Calu3 (cell line): ENCODE results near the gene ZNF548. TPM values are rescaled to one million over a fixed set of nuclear protein-coding genes. Genes with fewer than 3 reads are reported as not detected.

ENCODE experiments used
- BruUV-seq: library from RNA; stranded (reverse); fragments of 400-500 nt; replicated peaks from 2 replicates; lab custom pipeline; 2021; lab: Mats Ljungman, UMichigan
- CTCF ChIA-PET: fragments of 300-600 bp; sonication (Branson Sonifier 250); formaldehyde crosslinking; loops from one replicate; lab custom pipeline; 2022; ENCODE audit warnings: antibody characterized with exemption; lab: Charles Lee
- DNase-seq: peaks from one replicate; pipeline ENCODE4 v3.0.0; 2022
- H3K27ac Mint-ChIP-seq: one replicate; pipeline ENCODE4 v1.8.0; 2022; ENCODE audit warnings: mixed read lengths; ENCODE audit not compliant: unreplicated experiment
- H3K27me3 Mint-ChIP-seq: one replicate; pipeline ENCODE4 v1.8.0; 2022; ENCODE audit warnings: mixed read lengths; ENCODE audit not compliant: unreplicated experiment
- H3K36me3 Mint-ChIP-seq: one replicate; pipeline ENCODE4 v1.8.0; 2022; ENCODE audit warnings: mild to moderate bottlenecking, moderate library complexity, mixed read lengths; ENCODE audit not compliant: insufficient read depth, unreplicated experiment
- H3K4me1 Mint-ChIP-seq: one replicate; pipeline ENCODE4 v1.8.0; 2022; ENCODE audit warnings: mild to moderate bottlenecking, low read depth, mixed read lengths; ENCODE audit not compliant: unreplicated experiment
- H3K4me3 Mint-ChIP-seq: one replicate; pipeline ENCODE4 v1.8.0; 2022; ENCODE audit warnings: mild to moderate bottlenecking, low read depth, moderate library complexity, mixed read lengths; ENCODE audit not compliant: unreplicated experiment
- H3K9me3 Mint-ChIP-seq: one replicate; pipeline ENCODE4 v1.8.0; 2022; ENCODE audit warnings: low read depth, mixed read lengths; ENCODE audit not compliant: unreplicated experiment
- CTCF ChIP-seq: fragments of 200-600 bp; IDR thresholded peaks from one replicate; pipeline ENCODE4 v1.8.0; 2022; ENCODE audit warnings: antibody characterized with exemption; ENCODE audit not compliant: unreplicated experiment
- intact Hi-C: fragments of 100-400 bp; cut with micrococcal nuclease; formaldehyde crosslinking; loops from one replicate; pipeline ENCODE4 v1.10.0; 2022; ENCODE audit not compliant: unreplicated experiment
- total RNA-seq: library from RNA; stranded (reverse); gene quantifications from 2 replicates; pipeline ENCODE4 v1.2.3, GENCODE V29; 2022

Gene ZNF548
- total RNA-seq, 1 experiment from 2014 or later: 23.0 TPM

GRCh38 chr19:57419439-57419838, 29.8 kb downstream of the ZNF548 start:
- Mint-ChIP-seq H3K4me1 (no peaks in the 10 kb centered on the region), H3K4me3 (no peak overlapping the region), H3K27me3 (no peaks in the 10 kb centered on the region), H3K36me3 (peaks cover 43% of the 10 kb centered on the region), H3K27ac (no peak overlapping the region), H3K9me3 (peaks cover 28% of the 10 kb centered on the region)
- no peak for DNase-seq
- no peak for TF ChIP-seq CTCF
- intact Hi-C loops: no loop called here
- BruUV-seq: no TSS peak
- CTCF ChIA-PET: interaction anchor here (0.5 kb wide), 1 partner anchor 72 kb away, joined by 12 read pairs; no protein-coding TSS in a partner anchor

- Mint-ChIP-seq H3K4me3 (no peak overlapping the region), H3K9me3 (peaks cover 20% of the 10 kb centered on the region), H3K36me3 (peaks cover 50% of the 10 kb centered on the region), H3K27ac (no peak overlapping the region), H3K27me3 (no peaks in the 10 kb centered on the region), H3K4me1 (no peaks in the 10 kb centered on the region)
- intact Hi-C loops: no loop called here
- no peak for DNase-seq
- no peak for TF ChIP-seq CTCF
- CTCF ChIA-PET: no interaction called here
- BruUV-seq: TSS peak; percentile 15
Measured at GRCh38 chr19:57421037-57421436, 31.4 kb downstream of the ZNF548 start.

GRCh38 chr19:57434386-57435061, 44.9 kb downstream of the ZNF548 start:
- Mint-ChIP-seq H3K27me3 (no peaks in the 10 kb centered on the region), H3K4me3 (peak overlapping the region; percentile 94), H3K9me3 (peaks cover 10% of the 10 kb centered on the region), H3K4me1 (peaks cover 21% of the 10 kb centered on the region), H3K36me3 (peaks cover 21% of the 10 kb centered on the region), H3K27ac (peak overlapping the region; percentile 69)
- intact Hi-C loops: loop anchor here (10.0 kb wide), 1 partner anchor 570 kb away; the partner anchor contains the start of gene ZNF606
- no peak for DNase-seq
- TSS peak; percentile 89 for BruUV-seq
- CTCF ChIA-PET: interaction anchor here (1.0 kb wide), 1 partner anchor 45 kb away, joined by 3 read pairs; the partner anchor contains the start of gene ZNF548
- TF ChIP-seq CTCF: no peak

GRCh38 chr19:57435062-57435978, 45.7 kb downstream of the ZNF548 start, which contains the start of gene ZNF749:
Gene ZNF749 (plus strand): TSS chr19:57435325. CDS start chr19:57435579, 254 bp downstream.
- Mint-ChIP-seq H3K27me3 (no peaks in the 10 kb centered on the region), H3K4me1 (peaks cover 21% of the 10 kb centered on the region), H3K36me3 (peaks cover 28% of the 10 kb centered on the region), H3K27ac (peak within 1 kb of the TSS; percentile 69), H3K4me3 (peak within 1 kb of the TSS; percentile 94), H3K9me3 (peaks cover 16% of the 10 kb centered on the region)
- BruUV-seq: no TSS peak
- peak; percentile 99 for DNase-seq
- intact Hi-C loops: loop anchor here (10.0 kb wide), 1 partner anchor 569 kb away; the partner anchor contains the start of gene ZNF606
- TF ChIP-seq CTCF: no peak
- CTCF ChIA-PET: interaction anchor here (0.6 to 1.0 kb wide), 2 partner anchors 16 to 46 kb away, joined by 3 to 7 read pairs; partner anchors contain the start of gene ZNF548
